Measurements from ENCODE around the gene HEPH.
"Not testable (repeated sequence)": the region's sequence is repeated elsewhere in the genome, so short reads cannot be mapped to it uniquely, and the experiment has no call there.

HEPH gene, protein sequence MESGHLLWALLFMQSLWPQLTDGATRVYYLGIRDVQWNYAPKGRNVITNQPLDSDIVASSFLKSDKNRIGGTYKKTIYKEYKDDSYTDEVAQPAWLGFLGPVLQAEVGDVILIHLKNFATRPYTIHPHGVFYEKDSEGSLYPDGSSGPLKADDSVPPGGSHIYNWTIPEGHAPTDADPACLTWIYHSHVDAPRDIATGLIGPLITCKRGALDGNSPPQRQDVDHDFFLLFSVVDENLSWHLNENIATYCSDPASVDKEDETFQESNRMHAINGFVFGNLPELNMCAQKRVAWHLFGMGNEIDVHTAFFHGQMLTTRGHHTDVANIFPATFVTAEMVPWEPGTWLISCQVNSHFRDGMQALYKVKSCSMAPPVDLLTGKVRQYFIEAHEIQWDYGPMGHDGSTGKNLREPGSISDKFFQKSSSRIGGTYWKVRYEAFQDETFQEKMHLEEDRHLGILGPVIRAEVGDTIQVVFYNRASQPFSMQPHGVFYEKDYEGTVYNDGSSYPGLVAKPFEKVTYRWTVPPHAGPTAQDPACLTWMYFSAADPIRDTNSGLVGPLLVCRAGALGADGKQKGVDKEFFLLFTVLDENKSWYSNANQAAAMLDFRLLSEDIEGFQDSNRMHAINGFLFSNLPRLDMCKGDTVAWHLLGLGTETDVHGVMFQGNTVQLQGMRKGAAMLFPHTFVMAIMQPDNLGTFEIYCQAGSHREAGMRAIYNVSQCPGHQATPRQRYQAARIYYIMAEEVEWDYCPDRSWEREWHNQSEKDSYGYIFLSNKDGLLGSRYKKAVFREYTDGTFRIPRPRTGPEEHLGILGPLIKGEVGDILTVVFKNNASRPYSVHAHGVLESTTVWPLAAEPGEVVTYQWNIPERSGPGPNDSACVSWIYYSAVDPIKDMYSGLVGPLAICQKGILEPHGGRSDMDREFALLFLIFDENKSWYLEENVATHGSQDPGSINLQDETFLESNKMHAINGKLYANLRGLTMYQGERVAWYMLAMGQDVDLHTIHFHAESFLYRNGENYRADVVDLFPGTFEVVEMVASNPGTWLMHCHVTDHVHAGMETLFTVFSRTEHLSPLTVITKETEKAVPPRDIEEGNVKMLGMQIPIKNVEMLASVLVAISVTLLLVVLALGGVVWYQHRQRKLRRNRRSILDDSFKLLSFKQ

DNA sequence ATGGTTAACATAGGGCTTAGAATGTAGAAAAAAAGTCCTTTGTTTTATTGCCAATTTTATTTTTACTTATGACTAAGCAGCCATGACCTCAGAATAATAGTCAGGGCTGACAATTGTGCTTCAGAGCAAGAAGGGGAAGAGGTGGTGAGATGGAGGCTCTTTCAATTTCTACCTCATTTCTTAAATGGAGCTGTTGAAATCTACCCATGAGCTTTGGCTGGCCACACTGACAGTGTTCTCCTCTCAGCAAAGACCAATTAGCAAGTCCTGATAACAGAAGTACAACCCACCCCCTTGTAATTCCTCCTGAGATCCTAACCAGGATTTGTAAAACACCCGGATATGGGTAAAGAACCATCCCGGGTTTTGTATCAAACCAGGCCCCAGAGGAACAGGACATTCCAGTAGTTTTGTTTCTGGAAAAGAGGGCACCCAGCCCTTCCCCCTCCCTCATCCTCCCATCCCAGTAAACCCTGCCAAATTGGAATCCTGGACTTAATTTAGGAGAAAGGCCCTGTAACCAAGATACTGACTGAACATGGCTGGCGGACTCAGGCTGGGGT, at the start of gene HEPH:
HEPH (plus strand) TSS at position 399 of the 563 bp plus-strand sequence. CDS start 6,324 bp downstream, outside the sequence.
- no peak for DNase-seq

GRCh38 chrX:66118722-66119121, 45.3 kb upstream of the HEPH start:
- not testable (repeated sequence) for DNase-seq

GRCh38 chrX:66121354-66121753, 42.7 kb upstream of the HEPH start:
- not testable (repeated sequence) for DNase-seq

- no peak for DNase-seq
These were observed 37.4 kb upstream of the HEPH start for GRCh38 chrX:66126662-66127061.

GRCh38 chrX:66130469-66130868, 33.6 kb upstream of the HEPH start:
- DNase-seq, result no peak

DNA sequence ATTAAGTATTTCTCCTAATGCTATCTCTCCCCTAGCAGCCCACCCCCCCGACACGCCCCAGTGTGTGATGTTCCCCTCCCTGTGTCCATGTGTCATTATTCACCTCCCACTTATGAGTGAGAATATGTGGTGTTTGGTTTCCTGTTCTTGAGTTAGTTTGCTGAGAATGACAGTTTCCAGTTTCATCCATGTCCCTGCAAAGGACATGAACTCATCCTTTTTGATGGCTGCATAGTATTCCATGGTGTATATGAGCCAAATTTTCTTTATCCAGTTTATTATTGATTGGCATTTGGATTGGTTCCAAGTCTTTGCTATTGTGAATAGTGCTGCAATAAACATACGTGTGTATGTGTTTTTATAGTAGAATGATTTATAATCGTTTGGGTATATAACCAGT, 28.8 kb upstream of the HEPH start:
- not testable (repeated sequence) for DNase-seq

DNA sequence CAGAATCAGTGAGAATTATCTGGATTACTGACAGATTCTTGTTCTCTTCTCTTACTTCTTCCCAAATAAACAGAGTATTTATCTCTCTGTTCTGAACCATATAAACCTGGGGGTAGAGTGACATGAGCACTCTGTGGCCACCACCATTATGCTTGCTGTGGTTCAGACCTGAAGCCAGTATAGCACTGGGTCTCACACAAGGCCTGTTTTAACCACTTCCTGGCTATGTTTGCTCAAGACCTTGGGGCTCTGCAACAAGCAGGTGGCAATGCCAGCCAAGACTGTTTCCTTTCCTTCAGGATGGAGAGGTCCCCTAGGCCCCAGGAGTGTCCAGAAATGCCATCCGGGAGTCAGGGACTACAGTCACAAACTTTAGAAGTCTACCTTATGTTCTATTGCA, 21.7 kb upstream of the HEPH start:
- DNase-seq, result no peak

- DNase-seq, result no peak
These were observed 19.8 kb upstream of the HEPH start for GRCh38 chrX:66144258-66144657.

GRCh38 chrX:66149519-66149918, 14.5 kb upstream of the HEPH start:
- DNase-seq, result no peak

DNA sequence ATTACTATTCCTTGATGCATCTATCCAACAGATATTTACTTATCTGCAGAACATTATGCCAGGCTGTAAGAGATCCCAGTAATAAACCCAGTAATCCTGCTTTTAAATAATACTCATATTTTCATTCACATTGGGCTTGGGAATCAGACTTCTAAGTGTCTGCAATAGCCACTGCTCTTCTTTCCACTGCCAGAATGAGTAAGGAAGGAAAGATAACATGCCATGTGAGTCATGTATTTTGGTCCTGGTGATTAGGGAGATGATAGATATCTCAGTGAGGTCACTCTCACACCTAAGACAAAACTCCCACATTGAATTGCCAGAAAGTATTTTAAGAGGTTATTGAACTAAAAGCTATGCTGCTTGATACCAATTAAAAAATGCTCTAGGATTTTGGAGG, 13.9 kb upstream of the HEPH start:
- no peak for DNase-seq

GRCh38 chrX:66162331-66162822, 1.7 kb upstream of the HEPH start:
- DNase-seq, result no peak

DNA sequence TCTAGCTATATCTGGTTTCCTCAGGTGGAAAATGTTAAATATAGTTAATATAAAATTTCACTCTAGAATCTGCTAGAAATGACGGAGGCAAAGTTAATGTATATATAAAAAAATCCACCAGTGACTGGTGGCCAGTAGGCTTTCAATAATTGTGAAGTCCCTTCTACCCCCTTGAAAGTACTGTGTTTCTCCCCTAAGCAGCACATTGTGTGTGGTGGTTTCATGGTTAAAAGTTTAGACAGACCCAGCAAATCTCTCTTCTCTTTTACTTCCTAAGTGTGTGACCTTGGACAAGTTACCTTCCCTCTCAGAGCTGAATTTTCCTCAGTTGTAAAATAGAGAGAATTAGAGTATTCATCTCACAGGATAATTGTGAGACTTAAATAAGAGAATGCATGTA, 600 bp upstream of the HEPH start:
- no peak for DNase-seq

GRCh38 chrX:66164470-66164869, 423 bp downstream of the HEPH start:
- no peak for DNase-seq

DNA sequence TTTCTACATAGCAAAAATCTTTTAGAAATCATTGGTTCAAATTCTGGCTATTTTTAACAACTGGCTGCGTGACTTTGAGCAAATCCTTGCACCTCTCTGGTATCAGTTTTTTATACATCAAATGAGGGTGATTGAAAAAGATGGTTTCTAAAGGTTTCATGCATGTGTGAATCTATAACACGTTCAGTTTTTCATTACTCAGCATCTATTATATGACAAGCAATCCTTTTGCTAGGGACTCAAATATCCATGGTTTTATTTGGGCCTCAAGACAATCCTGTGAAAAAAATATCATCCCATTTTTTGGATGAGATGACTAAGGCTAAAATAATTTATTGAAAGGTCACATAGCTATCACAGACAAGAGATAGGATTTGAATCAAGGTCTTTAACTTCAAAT, 884 bp downstream of the HEPH start:
- DNase-seq, result no peak

DNA sequence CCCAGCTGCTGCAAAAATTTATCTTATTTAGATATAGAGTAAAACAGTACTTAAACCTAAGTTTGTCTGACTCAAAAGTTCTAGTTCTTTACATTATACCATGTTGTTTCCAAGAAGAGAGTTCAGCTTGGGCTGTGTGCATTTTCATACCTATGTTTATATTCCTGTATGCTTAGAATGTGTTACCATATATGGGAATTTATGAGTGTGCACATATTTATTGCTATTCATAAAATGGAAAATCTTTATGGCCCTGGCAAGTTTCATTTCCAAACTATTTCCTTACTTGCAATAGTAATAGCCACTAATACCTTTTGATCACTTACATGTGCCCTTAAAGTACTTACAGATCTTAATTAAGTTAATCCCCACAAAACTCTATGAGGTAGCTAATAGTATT, 2.6 kb downstream of the HEPH start:
- no peak for DNase-seq

- no peak for DNase-seq
These were observed 3.4 kb downstream of the HEPH start for GRCh38 chrX:66167431-66167830.

DNA sequence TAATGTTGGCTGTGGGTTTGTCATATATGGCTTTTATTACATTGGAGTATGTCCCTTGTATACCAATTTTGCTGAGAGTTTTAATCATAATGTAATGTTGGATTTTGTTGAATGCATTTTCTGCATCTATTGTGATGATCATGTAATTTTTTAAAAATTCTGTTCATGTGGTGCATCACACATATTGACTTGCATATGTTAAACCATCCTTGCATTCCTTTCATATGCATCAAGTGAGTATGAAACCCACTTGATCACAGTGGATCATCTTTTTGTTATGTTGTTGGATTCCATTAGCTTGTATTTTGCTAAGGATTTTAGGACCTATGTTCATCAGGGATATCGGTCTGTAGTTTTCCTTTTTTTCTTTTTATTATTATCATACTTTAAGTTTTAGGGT, 12.1 kb downstream of the HEPH start:
- no peak for DNase-seq

DNA sequence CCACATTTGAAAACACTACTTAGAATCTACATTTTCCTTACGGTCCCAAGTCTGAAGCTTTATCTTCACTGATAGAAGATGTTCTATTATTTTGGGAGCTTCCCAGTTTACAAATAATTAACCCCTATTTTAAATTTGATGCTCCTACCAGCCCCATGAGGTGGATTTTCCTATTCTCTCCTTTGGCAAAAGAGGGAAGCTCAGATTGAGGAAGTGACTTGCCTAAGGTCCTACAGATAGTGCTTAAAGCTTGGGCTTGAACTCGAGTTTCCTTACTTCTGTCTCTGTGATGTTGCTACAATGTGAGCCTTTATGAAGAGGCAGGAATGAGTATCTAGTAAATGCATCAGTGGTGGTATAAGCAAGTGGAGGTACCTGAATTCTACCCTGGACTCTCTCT, 27.5 kb downstream of the HEPH start:
- no peak for DNase-seq

GRCh38 chrX:66193821-66194220, 29.8 kb downstream of the HEPH start:
- no peak for DNase-seq

DNA sequence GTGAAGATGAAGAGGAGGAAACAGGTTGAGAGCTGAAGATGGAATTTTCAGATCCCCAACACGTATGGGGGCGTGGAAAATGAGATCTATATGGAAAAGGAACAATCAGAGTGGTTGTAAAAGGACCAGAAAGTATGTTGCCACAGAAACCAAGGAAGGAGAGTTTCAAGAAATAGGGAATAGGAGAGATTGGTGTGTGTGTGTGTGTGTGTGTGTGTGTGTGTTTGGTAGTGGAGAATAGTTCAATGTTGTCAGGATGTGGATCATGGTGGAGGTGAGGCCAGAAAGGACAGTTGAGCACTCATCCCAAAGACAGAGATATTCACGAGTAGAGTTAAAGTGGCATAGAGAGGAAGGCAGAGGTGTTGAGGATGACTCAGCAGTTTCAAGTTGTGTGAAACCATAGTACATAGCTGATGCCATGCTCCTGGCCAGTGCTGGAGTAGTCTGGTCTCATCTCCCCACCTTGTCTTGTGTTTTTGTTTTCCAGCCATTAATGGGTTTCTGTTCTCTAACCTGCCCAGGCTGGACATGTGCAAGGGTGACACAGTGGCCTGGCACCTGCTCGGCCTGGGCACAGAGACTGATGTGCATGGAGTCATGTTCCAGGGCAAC, 36.1 kb downstream of the HEPH start:
- DNase-seq, result no peak

DNA sequence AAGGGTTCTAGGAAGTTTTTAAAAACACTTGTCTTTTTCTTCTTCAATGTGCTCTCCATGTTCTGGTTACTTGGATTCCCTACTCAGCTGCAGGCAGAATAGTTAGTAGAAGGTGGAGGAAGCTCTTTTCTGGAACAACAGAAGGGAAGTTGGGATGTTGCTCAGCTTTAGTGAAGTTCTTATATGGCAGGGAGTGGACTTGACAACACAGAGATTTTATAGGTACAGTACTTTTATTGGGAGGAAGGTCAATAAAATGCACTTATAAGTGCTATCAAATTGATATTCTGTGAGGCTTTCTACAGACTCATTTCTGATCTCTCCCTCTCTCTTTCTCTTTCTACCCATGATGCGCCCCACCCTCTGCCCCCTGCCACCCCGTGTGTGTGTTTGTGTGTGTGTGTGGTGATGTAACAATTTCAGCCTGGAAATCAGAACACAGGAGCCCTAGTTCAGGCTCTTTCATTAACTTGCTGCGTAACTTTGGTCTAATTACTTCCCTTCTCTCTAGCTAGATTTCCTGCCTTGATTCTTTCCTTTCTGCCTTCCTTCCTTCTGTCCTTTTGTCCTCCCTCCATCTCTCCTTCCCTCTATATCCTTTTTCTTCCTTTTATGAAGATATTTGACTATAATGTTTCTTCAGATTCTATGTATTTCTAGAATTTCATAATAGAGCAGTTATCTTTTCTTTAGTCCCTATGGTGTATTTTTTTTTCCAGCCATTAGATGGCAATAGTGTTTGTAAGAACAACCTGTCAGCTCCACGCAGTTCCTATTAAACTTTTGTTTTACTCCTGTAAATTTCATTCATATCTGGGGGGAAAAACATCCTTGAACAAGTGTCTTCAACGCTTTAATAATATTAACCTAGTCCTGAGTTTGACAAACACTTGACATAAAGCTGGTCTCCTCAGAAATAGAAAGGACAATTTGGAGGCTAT, 37.1 kb downstream of the HEPH start:
- DNase-seq, result peak in 1 of 2 experiments; percentile 21

All from AML-193 (cell line).